ENCODE data around the gene SLC6A18.

SLC6A18 gene

DNA sequence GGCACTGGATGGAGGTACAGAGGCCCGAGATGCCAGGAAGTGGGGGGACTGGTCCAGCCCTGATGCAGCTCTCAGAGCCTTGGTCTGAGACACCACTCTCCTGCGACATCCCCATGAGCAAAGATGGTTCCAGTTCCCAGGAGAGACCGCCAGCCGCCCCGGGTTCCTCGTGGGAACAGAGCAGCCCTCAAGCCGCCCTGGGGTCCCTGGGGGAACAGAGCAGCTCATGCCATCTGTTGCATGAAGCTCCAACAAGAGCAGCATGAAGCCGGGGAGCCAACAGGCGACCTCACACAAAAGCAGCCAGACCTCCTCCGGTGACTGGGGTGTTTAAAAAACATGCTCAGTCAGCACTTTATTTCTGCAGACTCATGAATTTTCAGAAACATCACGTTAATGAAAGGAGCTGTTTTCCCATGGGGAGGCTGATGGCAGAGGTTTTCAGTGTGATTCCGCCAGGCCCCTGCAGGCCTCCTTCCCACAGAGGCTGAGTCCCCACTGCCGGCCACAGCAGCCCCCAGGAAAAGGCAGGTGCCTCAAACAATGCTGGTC lies 6.2 kb downstream of the SLC6A18 start:
- no peak overlapping the region for H3K4me3 ChIP-seq (ENCODE audit: low read depth, low read length)
- no peak for DNase-seq (ENCODE audit: low read depth)
- TF ChIP-seq, protein P1, sequence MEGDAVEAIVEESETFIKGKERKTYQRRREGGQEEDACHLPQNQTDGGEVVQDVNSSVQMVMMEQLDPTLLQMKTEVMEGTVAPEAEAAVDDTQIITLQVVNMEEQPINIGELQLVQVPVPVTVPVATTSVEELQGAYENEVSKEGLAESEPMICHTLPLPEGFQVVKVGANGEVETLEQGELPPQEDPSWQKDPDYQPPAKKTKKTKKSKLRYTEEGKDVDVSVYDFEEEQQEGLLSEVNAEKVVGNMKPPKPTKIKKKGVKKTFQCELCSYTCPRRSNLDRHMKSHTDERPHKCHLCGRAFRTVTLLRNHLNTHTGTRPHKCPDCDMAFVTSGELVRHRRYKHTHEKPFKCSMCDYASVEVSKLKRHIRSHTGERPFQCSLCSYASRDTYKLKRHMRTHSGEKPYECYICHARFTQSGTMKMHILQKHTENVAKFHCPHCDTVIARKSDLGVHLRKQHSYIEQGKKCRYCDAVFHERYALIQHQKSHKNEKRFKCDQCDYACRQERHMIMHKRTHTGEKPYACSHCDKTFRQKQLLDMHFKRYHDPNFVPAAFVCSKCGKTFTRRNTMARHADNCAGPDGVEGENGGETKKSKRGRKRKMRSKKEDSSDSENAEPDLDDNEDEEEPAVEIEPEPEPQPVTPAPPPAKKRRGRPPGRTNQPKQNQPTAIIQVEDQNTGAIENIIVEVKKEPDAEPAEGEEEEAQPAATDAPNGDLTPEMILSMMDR (IDR thresholded peaks at IDR 0.05; ENCODE audit: low read depth, low read length, missing control alignments), result no peak

GRCh38 chr5:1232780-1233179 lies 7.6 kb downstream of the SLC6A18 start:
- DNase-seq (ENCODE audit: low read depth), result no peak
- TF ChIP-seq, protein P1 (IDR thresholded peaks at IDR 0.05; ENCODE audit: low read depth, low read length, missing control alignments), result no peak
- H3K4me3 ChIP-seq (ENCODE audit: low read depth, low read length), result no peak overlapping the region

DNA sequence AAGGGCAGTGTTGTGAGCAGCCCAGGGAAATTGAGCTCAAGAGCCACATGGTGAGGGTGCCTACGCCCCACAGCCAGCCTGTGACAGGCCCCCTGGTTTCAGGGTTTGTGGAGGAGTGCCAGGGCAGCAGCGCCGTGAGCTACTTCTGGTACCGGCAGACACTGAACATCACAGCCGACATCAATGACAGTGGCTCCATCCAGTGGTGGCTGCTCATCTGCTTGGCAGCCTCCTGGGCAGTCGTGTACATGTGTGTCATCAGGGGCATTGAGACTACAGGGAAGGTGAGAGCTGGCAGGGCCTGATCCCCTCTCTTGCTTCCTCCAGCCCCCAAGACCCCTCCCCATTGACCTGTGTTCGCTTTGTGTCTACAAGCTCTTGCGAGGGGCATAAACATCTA lies 10.2 kb downstream of the SLC6A18 start:
- H3K4me3 ChIP-seq (ENCODE audit: low read depth, low read length), result no peak overlapping the region
- TF ChIP-seq, protein P1 (IDR thresholded peaks at IDR 0.05; ENCODE audit: low read depth, low read length, missing control alignments), result no peak
- no peak for DNase-seq (ENCODE audit: low read depth)

DNA sequence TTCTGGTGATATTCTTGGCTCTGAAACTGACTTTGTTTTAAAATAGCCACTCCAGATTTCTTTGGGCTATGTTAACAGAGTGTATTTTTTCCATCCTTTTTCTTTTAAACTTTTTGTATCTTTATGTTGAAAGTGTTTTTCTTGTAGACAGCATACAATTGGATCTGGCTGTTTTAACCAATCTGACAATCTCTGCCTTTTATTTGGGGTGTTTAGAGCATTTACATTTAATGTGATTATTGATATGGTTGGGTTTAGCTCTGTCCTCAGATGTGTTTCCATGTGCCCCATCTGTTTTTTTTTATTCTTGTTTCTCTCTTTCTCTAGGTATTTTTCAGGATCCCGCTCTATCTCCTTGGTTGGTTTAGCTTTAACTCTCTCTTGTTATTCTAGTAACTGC lies 10.7 kb downstream of the SLC6A18 start:
- no peak for DNase-seq (ENCODE audit: low read depth)
- TF ChIP-seq, protein P1 (IDR thresholded peaks at IDR 0.05; ENCODE audit: low read depth, low read length, missing control alignments), result no peak

DNA sequence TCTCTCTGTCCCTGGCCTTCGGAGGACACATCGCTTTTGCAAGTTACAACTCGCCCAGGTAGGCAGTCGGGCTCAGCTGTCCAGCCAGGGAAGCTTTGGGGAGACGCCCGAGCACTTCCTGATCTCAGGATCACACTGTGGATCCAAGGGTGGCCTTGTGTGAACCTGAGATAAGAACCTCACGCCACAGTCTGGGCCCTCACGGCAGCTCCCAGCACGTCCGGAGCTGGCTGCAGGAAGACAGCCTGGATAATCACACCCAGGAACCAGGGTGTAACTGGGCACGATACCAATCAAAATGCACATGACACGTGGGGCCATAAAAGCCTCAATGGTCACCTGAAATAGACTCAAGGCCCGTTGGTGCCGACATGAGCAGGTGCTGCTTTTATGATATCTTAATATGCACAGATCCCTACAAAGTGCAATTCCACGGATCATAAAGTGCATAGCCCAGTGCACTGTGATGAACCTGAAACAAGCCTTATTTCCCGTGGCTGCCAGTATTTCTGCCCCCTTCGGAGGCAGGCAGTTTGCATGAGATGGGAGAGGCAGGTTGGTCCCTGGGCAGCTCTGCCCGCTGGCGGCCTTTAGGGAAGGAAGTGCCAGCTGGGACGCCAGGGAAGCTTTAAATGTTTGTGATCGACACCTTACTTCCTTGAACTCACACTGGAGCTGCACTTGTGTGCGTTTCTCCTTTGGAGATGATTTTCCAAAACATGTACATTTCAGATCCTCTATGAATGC lies 14.5 kb downstream of the SLC6A18 start:
- DNase-seq (ENCODE audit: low read depth), result no peak
- H3K4me3 ChIP-seq (ENCODE audit: low read depth, low read length), result no peak overlapping the region
- TF ChIP-seq, protein P1 (IDR thresholded peaks at IDR 0.05; ENCODE audit: low read depth, low read length, missing control alignments), result no peak

More for the DNA sequence above, 10.7 kb downstream of the SLC6A18 start:
- no peak overlapping the region for H3K4me3 ChIP-seq (ENCODE audit: low read depth, low read length)

DNA sequence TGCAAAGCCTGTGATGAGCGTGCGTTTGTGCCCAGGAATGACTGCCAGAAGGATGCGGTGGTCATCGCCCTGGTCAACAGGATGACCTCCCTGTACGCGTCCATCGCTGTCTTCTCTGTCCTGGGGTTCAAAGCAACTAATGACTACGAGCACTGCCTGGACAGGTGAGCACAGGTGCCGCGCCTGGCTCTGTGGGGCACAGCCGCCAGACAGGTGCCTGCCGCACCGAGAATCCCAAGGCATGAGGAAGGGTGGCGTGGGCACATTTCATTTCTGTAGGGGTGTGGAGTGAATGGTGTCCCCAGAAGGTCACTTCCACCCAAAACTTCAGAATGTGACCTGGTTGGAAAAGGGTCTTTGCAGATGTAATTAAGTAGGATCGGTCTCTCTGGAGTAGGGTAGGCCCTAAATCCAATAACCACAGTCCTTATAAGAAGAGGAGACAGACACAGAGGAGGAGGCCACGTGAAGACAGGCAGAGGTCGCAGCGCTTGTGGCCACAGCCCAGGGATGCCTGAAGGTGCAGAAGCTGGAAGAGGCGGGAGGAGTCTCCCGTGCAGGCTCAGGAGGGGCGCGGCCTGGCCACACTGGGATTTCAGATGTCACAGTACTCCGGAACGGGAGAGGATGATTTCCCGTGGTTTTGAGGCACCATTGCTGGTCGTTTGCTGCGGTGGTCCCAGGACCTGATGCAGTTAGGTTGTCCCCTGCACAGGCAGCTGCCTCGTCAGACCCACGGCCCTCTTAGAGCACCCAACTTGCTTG lies 15.5 kb downstream of the SLC6A18 start:
- no peak overlapping the region for H3K4me3 ChIP-seq (ENCODE audit: low read depth, low read length)
- TF ChIP-seq, protein P1 (IDR thresholded peaks at IDR 0.05; ENCODE audit: low read depth, low read length, missing control alignments), result no peak
- no peak for DNase-seq (ENCODE audit: low read depth)

Measured in GM12864 (cell line).